Activated T-cell treated with anti-CD3 and anti-CD28 coated beads, Interleukin-2, amount 50 U/mL, for 4 hours (primary cell): ENCODE measurements around the gene KDF1. TPM values are rescaled to one million over a fixed set of nuclear protein-coding genes. Genes with fewer than 3 reads are reported as not detected.

Source experiments
- ATAC-seq, 2 donors: fragments of 200-7000 bp; cut with Tn5 transposase; one replicate each; pipeline ENCODE4 v1.10.0; 2021
- DNase-seq: peaks from one replicate; pipeline ENCODE4 v3.0.0-alpha.2; 2020
- H3K27me3 Mint-ChIP-seq: one replicate; pipeline ENCODE4 v1.8.0; 2021; ENCODE audit warnings: low read depth, mixed read lengths
- H3K36me3 Mint-ChIP-seq: one replicate; pipeline ENCODE4 v1.8.0; 2022; ENCODE audit warnings: mixed read lengths; ENCODE audit not compliant: insufficient read depth
- H3K4me1 Mint-ChIP-seq: one replicate; pipeline ENCODE4 v1.8.0; 2021; ENCODE audit warnings: low read depth, mixed read lengths
- H3K4me3 Mint-ChIP-seq: one replicate; pipeline ENCODE4 v1.8.0; 2021; ENCODE audit warnings: mild to moderate bottlenecking, moderate library complexity, mixed read lengths
- H3K9me3 Mint-ChIP-seq: one replicate; pipeline ENCODE4 v1.8.0; 2021; ENCODE audit warnings: mixed read lengths
- total RNA-seq, 3 donors: library from RNA; stranded (reverse); gene quantifications; one replicate each; pipeline ENCODE4 v1.2.1, GENCODE V29; 2021

KDF1 gene
- not detected for total RNA-seq

GRCh38 chr1:26959722-26960624 lies at the start of gene KDF1:
Gene KDF1 (minus strand): TSS chr1:26960468. CDS start chr1:26952380, 8,088 bp downstream.
- peak within 1 kb of the TSS; percentile 82 for H3K4me3 Mint-ChIP-seq
- no peaks in the 10 kb centered on the region for H3K9me3 Mint-ChIP-seq
- peak; percentile 82 to 86 for ATAC-seq
- peak; percentile 51 for DNase-seq
- peaks cover 6% of the 10 kb centered on the region for H3K36me3 Mint-ChIP-seq
- H3K27me3 Mint-ChIP-seq, result peaks cover 21% of the 10 kb centered on the region
- peaks cover 5% of the 10 kb centered on the region for H3K4me1 Mint-ChIP-seq

GRCh38 chr1:27009601-27010197 lies 49.4 kb upstream of the KDF1 start:
- Mint-ChIP-seq H3K9me3 (no peaks in the 10 kb centered on the region), H3K4me1 (peaks cover 5% of the 10 kb centered on the region), H3K4me3 (no peak overlapping the region), H3K36me3 (no peaks in the 10 kb centered on the region), H3K27me3 (peaks cover 41% of the 10 kb centered on the region)
- DNase-seq (no peak), ATAC-seq (no peak)

- H3K27me3 Mint-ChIP-seq, result peaks cover 33% of the 10 kb centered on the region
- H3K4me3 Mint-ChIP-seq, result no peak overlapping the region
- H3K9me3 Mint-ChIP-seq, result no peaks in the 10 kb centered on the region
- no peaks in the 10 kb centered on the region for H3K36me3 Mint-ChIP-seq
- peaks cover 3% of the 10 kb centered on the region for H3K4me1 Mint-ChIP-seq
- DNase-seq, result no peak
- no peak for ATAC-seq
Measured at GRCh38 chr1:27007909-27008582, 47.8 kb upstream of the KDF1 start.

- Mint-ChIP-seq H3K36me3 (no peaks in the 10 kb centered on the region), H3K4me1 (no peaks in the 10 kb centered on the region), H3K9me3 (no peaks in the 10 kb centered on the region), H3K27me3 (peaks cover 24% of the 10 kb centered on the region), H3K4me3 (no peak overlapping the region)
- no peak for DNase-seq
- ATAC-seq, result no peak
Measured at GRCh38 chr1:27006683-27007082, 46.4 kb upstream of the KDF1 start.

- Mint-ChIP-seq H3K27me3 (peaks cover 17% of the 10 kb centered on the region), H3K9me3 (no peaks in the 10 kb centered on the region), H3K4me1 (no peaks in the 10 kb centered on the region), H3K36me3 (no peaks in the 10 kb centered on the region), H3K4me3 (no peak overlapping the region)
- no peak for ATAC-seq
- DNase-seq, result no peak
Measured at GRCh38 chr1:27005648-27006496, 45.6 kb upstream of the KDF1 start.

- Mint-ChIP-seq H3K9me3 (no peaks in the 10 kb centered on the region), H3K36me3 (no peaks in the 10 kb centered on the region), H3K4me1 (no peaks in the 10 kb centered on the region), H3K4me3 (no peak overlapping the region), H3K27me3 (peaks cover 16% of the 10 kb centered on the region)
- DNase-seq (no peak), ATAC-seq (no peak)
Measured at GRCh38 chr1:27005166-27005530, 44.9 kb upstream of the KDF1 start.

- DNase-seq (no peak), ATAC-seq (no peak)
- H3K9me3 Mint-ChIP-seq, result no peaks in the 10 kb centered on the region
- H3K36me3 Mint-ChIP-seq, result no peaks in the 10 kb centered on the region
- peaks cover 11% of the 10 kb centered on the region for H3K27me3 Mint-ChIP-seq
- no peaks in the 10 kb centered on the region for H3K4me1 Mint-ChIP-seq
- H3K4me3 Mint-ChIP-seq, result no peak overlapping the region
Measured at GRCh38 chr1:27004471-27005165, 44.4 kb upstream of the KDF1 start.

GRCh38 chr1:27003745-27004470 lies 43.6 kb upstream of the KDF1 start:
- no peak overlapping the region for H3K4me3 Mint-ChIP-seq
- no peaks in the 10 kb centered on the region for H3K9me3 Mint-ChIP-seq
- H3K36me3 Mint-ChIP-seq, result no peaks in the 10 kb centered on the region
- no peaks in the 10 kb centered on the region for H3K4me1 Mint-ChIP-seq
- H3K27me3 Mint-ChIP-seq, result peaks cover 10% of the 10 kb centered on the region
- ATAC-seq, result no peak
- DNase-seq, result no peak

GRCh38 chr1:27001570-27002360 lies 41.5 kb upstream of the KDF1 start:
- Mint-ChIP-seq H3K36me3 (no peaks in the 10 kb centered on the region), H3K9me3 (no peaks in the 10 kb centered on the region), H3K4me3 (no peak overlapping the region), H3K4me1 (peaks cover 3% of the 10 kb centered on the region), H3K27me3 (peaks cover 13% of the 10 kb centered on the region)
- DNase-seq (no peak), ATAC-seq (no peak)

- Mint-ChIP-seq H3K27me3 (peaks cover 20% of the 10 kb centered on the region), H3K9me3 (no peaks in the 10 kb centered on the region), H3K4me3 (no peak overlapping the region), H3K4me1 (peaks cover 3% of the 10 kb centered on the region), H3K36me3 (no peaks in the 10 kb centered on the region)
- DNase-seq (no peak), ATAC-seq (no peak)
Measured at GRCh38 chr1:27000817-27001460, 40.7 kb upstream of the KDF1 start.

- Mint-ChIP-seq H3K9me3 (no peaks in the 10 kb centered on the region), H3K4me3 (no peak overlapping the region), H3K4me1 (peaks cover 3% of the 10 kb centered on the region), H3K36me3 (no peaks in the 10 kb centered on the region), H3K27me3 (peaks cover 27% of the 10 kb centered on the region)
- ATAC-seq (no peak), DNase-seq (no peak)
Measured at GRCh38 chr1:27000090-27000816, 40.0 kb upstream of the KDF1 start.
